HepG2 (cell line): ENCODE data around the gene PRKG1. TPM values are rescaled to one million over a fixed set of nuclear protein-coding genes. Genes with fewer than 3 reads are reported as not detected.

Experiments
- ATAC-seq: fragments of 200-7000 bp; cut with Tn5 transposase; 3 replicates; pipeline ENCODE4 v1.9.1; 2020; ENCODE audit warnings: mild to moderate bottlenecking, moderate library complexity
- BruUV-seq: library from RNA; stranded (reverse); fragments of 400-500 nt; replicated peaks from 2 replicates; lab custom pipeline; 2021; lab: Mats Ljungman, UMichigan
- CTCF ChIA-PET: fragments of 300-600 bp; formaldehyde crosslinking; extraction: SDS; loops from one replicate; lab custom pipeline; 2021; ENCODE audit warnings: low total read pairs, inconsistent platforms, low intra/inter-chr PET ratio; lab: Yijun Ruan, JAX
- POLR2A ChIA-PET: fragments of 350-600 bp; sonication (Branson Sonifier 250); formaldehyde crosslinking; loops from one replicate; lab custom pipeline; 2020; ENCODE audit warnings: antibody characterized with exemption, inconsistent platforms; lab: Yijun Ruan, JAX
- DNase-seq: peaks from one replicate; pipeline ENCODE4 v3.0.0-alpha.2; 2015; ENCODE audit warnings: low spot score
- FAIRE-seq: peaks from 3 replicates; lab custom pipeline; 2011; peaks lifted over from hg19 to GRCh38; lab: Jason Lieb, UNC
- H2AFZ ChIP-seq: one replicate; pipeline ENCODE4 v1.6.1; 2011; ENCODE audit warnings: low read length, inconsistent platforms
- H3K27ac ChIP-seq: fragments of 300-600 bp; 3 replicates; pipeline ENCODE4 v1.8.0; 2011; ENCODE audit warnings: mixed run types, mild to moderate bottlenecking, mixed read lengths, low read length, inconsistent platforms; ENCODE audit not compliant: insufficient read depth; ENCODE audit errors: extremely low read length
- H3K27me3 ChIP-seq, 2 experiments: fragments of 200-600 bp in 1 of 2; 2 replicates in 1 of 2; 3 replicates in 1 of 2; pipeline versions ENCODE4 v1.6.0 to v1.8.0; 2011; ENCODE audit warnings: low read length in 2 of 2, mild to moderate bottlenecking in 2 of 2, moderate library complexity in 2 of 2, inconsistent platforms in 1 of 2; ENCODE audit not compliant: insufficient read depth in 2 of 2, control insufficient read depth in 1 of 2
- H3K36me3 ChIP-seq, 2 experiments: fragments of 200-600 bp in 1 of 2; replicated peaks in 1 of 2; 2 replicates in 1 of 2; 3 replicates in 1 of 2; pipeline versions ENCODE4 v1.5.1 to v1.8.0; 2011; ENCODE audit warnings: low read length in 2 of 2, inconsistent platforms in 1 of 2; ENCODE audit not compliant: insufficient read depth in 2 of 2, control insufficient read depth in 1 of 2
- H3K4me1 ChIP-seq: 2 replicates; pipeline ENCODE4 v1.5.1; 2012; ENCODE audit warnings: low read length, inconsistent platforms; ENCODE audit not compliant: insufficient read depth
- H3K4me2 ChIP-seq: 2 replicates; pipeline ENCODE4 v1.6.0; 2011; ENCODE audit warnings: low read depth, low read length, inconsistent platforms
- H3K4me3 ChIP-seq, 3 experiments: fragments of 200-600 bp in 1 of 3; sonication (generic), shearing (Covaris generic) in 1 of 3; replicated peaks in 1 of 3; 2 replicates each; pipeline ENCODE4 v1.5.1; 2011 to 2016; ENCODE audit warnings: low read length in 3 of 3, inconsistent platforms in 2 of 3, low read depth in 2 of 3, mild to moderate bottlenecking in 2 of 3, control low read depth in 1 of 3, mixed read lengths in 1 of 3; ENCODE audit not compliant: insufficient read depth in 1 of 3
- H3K79me2 ChIP-seq: one replicate; pipeline ENCODE4 v1.6.1; 2011; ENCODE audit warnings: low read length, inconsistent platforms; ENCODE audit not compliant: insufficient read depth
- H3K9ac ChIP-seq: 2 replicates; pipeline ENCODE4 v1.6.0; 2011; ENCODE audit warnings: mild to moderate bottlenecking, low read depth, low read length, inconsistent platforms; ENCODE audit not compliant: insufficient read depth
- H3K9me3 ChIP-seq: 2 replicates; pipeline ENCODE4 v1.5.1; 2012; ENCODE audit warnings: mild to moderate bottlenecking, low read length
- H4K20me1 ChIP-seq: 2 replicates; pipeline ENCODE4 v1.6.0; 2011; ENCODE audit warnings: inconsistent platforms, mild to moderate bottlenecking, low read length, moderate library complexity; ENCODE audit not compliant: insufficient read depth
- DMAP1 ChIP-seq: IDR thresholded peaks from 2 replicates; pipeline ENCODE4 v1.6.1; 2016
- ZNF263 ChIP-seq: sonication (generic); formaldehyde crosslinking; IDR thresholded peaks from 2 replicates; pipeline ENCODE4 v1.4.0; 2020; ENCODE audit warnings: missing genetic modification reagents
- ZNF546 ChIP-seq: sonication (generic); formaldehyde crosslinking; conservative IDR thresholded peaks from 2 replicates; pipeline ENCODE4 v1.8.1; 2023; ENCODE audit warnings: mild to moderate bottlenecking, missing genetic modification reagents
- ZNF780A ChIP-seq: sonication (generic); formaldehyde crosslinking; IDR thresholded peaks from 2 replicates; pipeline ENCODE4 v1.8.0; 2022; ENCODE audit warnings: mild to moderate bottlenecking, missing genetic modification reagents, moderate library complexity
- ZNF878 ChIP-seq: sonication (generic); formaldehyde crosslinking; IDR thresholded peaks from 2 replicates; pipeline ENCODE4 v1.8.1; 2023; ENCODE audit warnings: mild to moderate bottlenecking, missing genetic modification reagents, moderate library complexity
- WGBS: methylation state at CpG from one replicate; pipeline ENCODE4 v1.1.6; 2017; ENCODE audit warnings: low lambda C conversion rate; 5-methylcytosine and 5-hydroxymethylcytosine counted together
- in situ Hi-C: cut with HindIII; loops from 2 replicates; pipeline ENCODE4 v1.10.0; 2017; ENCODE audit warnings: low pct_unique_long_range_greater_than_20kb; ENCODE audit not compliant: extremely low pct_ligation_motif_present
- intact Hi-C: fragments of 100-400 bp; cut with micrococcal nuclease; formaldehyde crosslinking; loops from one replicate; pipeline ENCODE4 v1.10.0; 2022; ENCODE audit not compliant: unreplicated experiment
- polyA plus RNA-seq, 8 experiments: library from polyadenylated mRNA; depleted of rRNA in 3 of 8; stranded (reverse) in 7 of 8; unstranded in 1 of 8; fragments of >200 nt; fragmentation: Illumina TruSeq in 4 of 8; extraction: Trizol in 4 of 8; gene quantifications; 2 replicates each; pipeline versions ENCODE4 v1.2.1 to v1.2.3, GENCODE V29; 2011 to 2016; ENCODE audit warnings: low read depth in 4 of 8, missing spikeins in 1 of 8, mixed read lengths in 1 of 8; ENCODE audit not compliant: insufficient read depth in 1 of 8
- total RNA-seq, 5 experiments: library from RNA; depleted of rRNA; stranded (reverse); fragments of >200 nt; fragmentation: Illumina TruSeq; extraction: Trizol; gene quantifications; 2 replicates each; pipeline ENCODE4 v1.2.3, GENCODE V29; 2016; ENCODE audit warnings: low read depth in 1 of 5
- TF ChIP-seq, protein P1 (sequence below): sonication (generic); formaldehyde crosslinking; IDR thresholded peaks from 2 replicates; pipeline ENCODE4 v1.5.1; 2020; ENCODE audit warnings: missing genetic modification reagents, mild to moderate bottlenecking, borderline replicate concordance
- TF ChIP-seq, protein P2 (sequence below): sonication (generic); formaldehyde crosslinking; IDR thresholded peaks from 2 replicates; pipeline ENCODE4 v1.5.0; 2020; ENCODE audit warnings: missing genetic modification reagents
- TF ChIP-seq, protein P3 (sequence below): sonication (generic); formaldehyde crosslinking; IDR thresholded peaks from 2 replicates; pipeline ENCODE4 v1.8.1; 2022; ENCODE audit warnings: low read depth, mild to moderate bottlenecking, missing genetic modification reagents
- TF ChIP-seq, protein P4 (sequence below): IDR thresholded peaks from 2 replicates; pipeline ENCODE4 v1.6.1; 2016; ENCODE audit warnings: missing compliant biosample characterization, missing genetic modification reagents, borderline replicate concordance
- TF ChIP-seq, protein P5 (sequence below): sonication (generic); formaldehyde crosslinking; IDR thresholded peaks from 2 replicates; pipeline ENCODE4 v1.9.0; 2021; ENCODE audit warnings: missing genetic modification reagents, mild to moderate bottlenecking, borderline replicate concordance

PRKG1 gene
- total and polyA plus RNA-seq, 2 of the 13 experiments (the other 11 are each of a cell fraction or from before 2014, with no cell fraction given) = 0.01 TPM; not detected in 1

DNA sequence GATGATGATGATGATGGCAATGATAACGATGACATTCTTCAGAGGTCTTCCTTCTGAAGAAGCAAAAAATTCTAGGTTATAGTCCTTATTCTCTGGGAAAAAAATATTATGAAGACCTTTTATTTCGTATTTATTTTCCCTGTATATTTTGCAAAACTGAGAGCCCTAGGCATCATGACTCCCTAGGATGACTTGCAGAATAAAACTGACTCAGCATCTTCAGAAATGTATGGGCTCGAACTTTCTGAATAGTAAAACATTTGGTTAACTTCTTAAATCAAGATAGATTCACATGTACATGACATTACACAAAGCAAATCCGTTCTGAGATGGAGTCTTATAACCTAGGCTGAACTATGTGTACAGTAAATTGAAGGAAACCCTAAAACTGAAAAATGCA, 1269.2 kb downstream of the PRKG1 start (continued):
- TF ChIP-seq, protein P1, sequence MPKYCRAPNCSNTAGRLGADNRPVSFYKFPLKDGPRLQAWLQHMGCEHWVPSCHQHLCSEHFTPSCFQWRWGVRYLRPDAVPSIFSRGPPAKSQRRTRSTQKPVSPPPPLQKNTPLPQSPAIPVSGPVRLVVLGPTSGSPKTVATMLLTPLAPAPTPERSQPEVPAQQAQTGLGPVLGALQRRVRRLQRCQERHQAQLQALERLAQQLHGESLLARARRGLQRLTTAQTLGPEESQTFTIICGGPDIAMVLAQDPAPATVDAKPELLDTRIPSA (CRISPR knock-in tag) = no peak
- TF ChIP-seq, protein P2, sequence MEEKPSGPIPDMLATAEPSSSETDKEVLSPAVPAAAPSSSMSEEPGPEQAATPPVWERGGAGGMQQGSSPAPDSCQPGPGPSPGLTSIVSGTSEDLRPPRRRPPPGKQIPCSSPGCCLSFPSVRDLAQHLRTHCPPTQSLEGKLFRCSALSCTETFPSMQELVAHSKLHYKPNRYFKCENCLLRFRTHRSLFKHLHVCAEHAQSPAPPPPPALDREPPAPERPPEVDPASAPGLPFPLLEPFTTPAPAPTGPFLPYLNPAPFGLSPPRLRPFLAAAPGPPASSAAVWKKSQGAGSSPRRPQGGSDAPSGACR = no peak
- TF ChIP-seq, protein P3, sequence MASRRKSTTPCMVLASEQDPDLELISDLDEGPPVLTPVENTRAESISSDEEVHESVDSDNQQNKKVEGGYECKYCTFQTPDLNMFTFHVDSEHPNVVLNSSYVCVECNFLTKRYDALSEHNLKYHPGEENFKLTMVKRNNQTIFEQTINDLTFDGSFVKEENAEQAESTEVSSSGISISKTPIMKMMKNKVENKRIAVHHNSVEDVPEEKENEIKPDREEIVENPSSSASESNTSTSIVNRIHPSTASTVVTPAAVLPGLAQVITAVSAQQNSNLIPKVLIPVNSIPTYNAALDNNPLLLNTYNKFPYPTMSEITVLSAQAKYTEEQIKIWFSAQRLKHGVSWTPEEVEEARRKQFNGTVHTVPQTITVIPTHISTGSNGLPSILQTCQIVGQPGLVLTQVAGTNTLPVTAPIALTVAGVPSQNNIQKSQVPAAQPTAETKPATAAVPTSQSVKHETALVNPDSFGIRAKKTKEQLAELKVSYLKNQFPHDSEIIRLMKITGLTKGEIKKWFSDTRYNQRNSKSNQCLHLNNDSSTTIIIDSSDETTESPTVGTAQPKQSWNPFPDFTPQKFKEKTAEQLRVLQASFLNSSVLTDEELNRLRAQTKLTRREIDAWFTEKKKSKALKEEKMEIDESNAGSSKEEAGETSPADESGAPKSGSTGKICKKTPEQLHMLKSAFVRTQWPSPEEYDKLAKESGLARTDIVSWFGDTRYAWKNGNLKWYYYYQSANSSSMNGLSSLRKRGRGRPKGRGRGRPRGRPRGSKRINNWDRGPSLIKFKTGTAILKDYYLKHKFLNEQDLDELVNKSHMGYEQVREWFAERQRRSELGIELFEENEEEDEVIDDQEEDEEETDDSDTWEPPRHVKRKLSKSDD (CRISPR knock-in tag) = no peak

GRCh38 chr10:52346394-52347326, 1272.4 kb downstream of the PRKG1 start:
- FAIRE-seq = no peak
- Histone ChIP-seq H3K4me3 (no peak overlapping the region), H2AFZ (no peak overlapping the region), H4K20me1 (no peaks in the 10 kb centered on the region), H3K4me2 (no peak overlapping the region), H3K4me1 (no peaks in the 10 kb centered on the region), H3K9me3 (no peaks in the 10 kb centered on the region), H3K9ac (no peak overlapping the region)
- peak; percentile 24; the same call in 2 of the 3 replicates for ATAC-seq
- CTCF ChIA-PET = no interaction called here
- 86% methylated on average over 17 of the region's 27 CpGs for WGBS
- DNase-seq = no peak
- in situ Hi-C loops = no loop called here
- BruUV-seq = no TSS peak
- intact Hi-C loops = no loop called here
- POLR2A ChIA-PET = no interaction called here
- TF ChIP-seq ZNF780A = no peak
- TF ChIP-seq, protein P4, sequence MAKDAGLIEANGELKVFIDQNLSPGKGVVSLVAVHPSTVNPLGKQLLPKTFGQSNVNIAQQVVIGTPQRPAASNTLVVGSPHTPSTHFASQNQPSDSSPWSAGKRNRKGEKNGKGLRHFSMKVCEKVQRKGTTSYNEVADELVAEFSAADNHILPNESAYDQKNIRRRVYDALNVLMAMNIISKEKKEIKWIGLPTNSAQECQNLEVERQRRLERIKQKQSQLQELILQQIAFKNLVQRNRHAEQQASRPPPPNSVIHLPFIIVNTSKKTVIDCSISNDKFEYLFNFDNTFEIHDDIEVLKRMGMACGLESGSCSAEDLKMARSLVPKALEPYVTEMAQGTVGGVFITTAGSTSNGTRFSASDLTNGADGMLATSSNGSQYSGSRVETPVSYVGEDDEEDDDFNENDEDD (CRISPR knock-in tag) = no peak
- TF ChIP-seq ZNF263 (CRISPR knock-in tag) = no peak
- TF ChIP-seq DMAP1 (CRISPR knock-in tag) = no peak
- TF ChIP-seq ZNF878 (CRISPR knock-in tag) = no peak
- no peak for TF ChIP-seq ZNF546 (CRISPR knock-in tag)
- TF ChIP-seq, protein P5, sequence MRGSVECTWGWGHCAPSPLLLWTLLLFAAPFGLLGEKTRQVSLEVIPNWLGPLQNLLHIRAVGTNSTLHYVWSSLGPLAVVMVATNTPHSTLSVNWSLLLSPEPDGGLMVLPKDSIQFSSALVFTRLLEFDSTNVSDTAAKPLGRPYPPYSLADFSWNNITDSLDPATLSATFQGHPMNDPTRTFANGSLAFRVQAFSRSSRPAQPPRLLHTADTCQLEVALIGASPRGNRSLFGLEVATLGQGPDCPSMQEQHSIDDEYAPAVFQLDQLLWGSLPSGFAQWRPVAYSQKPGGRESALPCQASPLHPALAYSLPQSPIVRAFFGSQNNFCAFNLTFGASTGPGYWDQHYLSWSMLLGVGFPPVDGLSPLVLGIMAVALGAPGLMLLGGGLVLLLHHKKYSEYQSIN (CRISPR knock-in tag) = no peak
- TF ChIP-seq, all 625 proteins: peak for 0
- H3K27ac ChIP-seq = no peak overlapping the region
- no peaks in the 10 kb centered on the region for H3K36me3 ChIP-seq
- H3K79me2 ChIP-seq = no peaks in the 10 kb centered on the region
- H3K27me3 ChIP-seq = no peaks in the 10 kb centered on the region
